G401 (cell line): ENCODE results near the gene PPP6C. TPM values are rescaled to one million over a fixed set of nuclear protein-coding genes. Genes with fewer than 3 reads are reported as not detected.
"Not testable (repeated sequence)": the region's sequence is repeated elsewhere in the genome, so short reads cannot be mapped to it uniquely, and the experiment has no call there.

ENCODE experiments used
- DNase-seq: peaks from one replicate; pipeline ENCODE4 v3.0.0-alpha.2; 2015; ENCODE audit warnings: low spot score
- in situ Hi-C: cut with HindIII; loops from 2 replicates; pipeline ENCODE4 v1.10.0; 2016; ENCODE audit warnings: low sequenced_read_pairs, mixed read lengths
- total RNA-seq: library from RNA; depleted of rRNA; stranded (reverse); fragments of >200 nt; shearing (Covaris generic); gene quantifications from 2 replicates; pipeline ENCODE4 v1.2.3, GENCODE V29; 2014; rRNA removed

Gene PPP6C
- total RNA-seq, 1 experiment from 2014 or later = 58.9 TPM

GRCh38 chr9:125108541-125108940 is 81.1 kb downstream of the PPP6C start:
- DNase-seq, in situ Hi-C loops: not testable (repeated sequence)

GRCh38 chr9:125106285-125106893 is 83.2 kb downstream of the PPP6C start:
- in situ Hi-C loops = no loop called here

GRCh38 chr9:125103770-125104460 is 85.7 kb downstream of the PPP6C start:
- in situ Hi-C loops = no loop called here
- peak; percentile 34 for DNase-seq

More at GRCh38 chr9:125106285-125106893, 83.2 kb downstream of the PPP6C start:
- DNase-seq = no peak

- no peak for DNase-seq
- in situ Hi-C loops = no loop called here
These were observed 86.6 kb downstream of the PPP6C start for GRCh38 chr9:125103021-125103420.

GRCh38 chr9:125100822-125101221 is 88.8 kb downstream of the PPP6C start:
- in situ Hi-C loops = no loop called here
- no peak for DNase-seq

GRCh38 chr9:125099816-125100215 is 89.8 kb downstream of the PPP6C start:
- DNase-seq = peak; percentile 34
- in situ Hi-C loops = no loop called here

Other genes starting within 250 kb of the PPP6C start
- gene GOLGA1, start 248.7 kb downstream of the PPP6C start, total RNA-seq = 10.8 TPM in 2 replicates
- 3.5 and 4.8 TPM in 2 replicates for gene SCAI, start 46.3 kb downstream of the PPP6C start, total RNA-seq
- gene RABEPK, start 10.7 kb upstream of the PPP6C start, total RNA-seq = 59.2 and 64.2 TPM in 2 replicates
- gene HSPA5, start 51.5 kb upstream of the PPP6C start, total RNA-seq = 86.5 and 145 TPM in 2 replicates
- gene GAPVD1, start 72.0 kb upstream of the PPP6C start, total RNA-seq = 29.5 and 37.4 TPM in 2 replicates